HL-60/S4 treated with phorbol 12-myristate 13-acetate at 8.2 ng/mL for 4 days and 3 days (cell line): ENCODE results near the gene PTGER1.
"Not testable (repeated sequence)": the region's sequence is repeated elsewhere in the genome, so short reads cannot be mapped to it uniquely, and the experiment has no call there.

Experiments used
- in situ Hi-C: fragments of 300-500 bp; cut with MboI; formaldehyde crosslinking; loops from 2 replicates; pipeline ENCODE4 v1.15.0; 2022; ENCODE audit warnings: low sequenced_read_pairs

The PTGER1 gene, protein sequence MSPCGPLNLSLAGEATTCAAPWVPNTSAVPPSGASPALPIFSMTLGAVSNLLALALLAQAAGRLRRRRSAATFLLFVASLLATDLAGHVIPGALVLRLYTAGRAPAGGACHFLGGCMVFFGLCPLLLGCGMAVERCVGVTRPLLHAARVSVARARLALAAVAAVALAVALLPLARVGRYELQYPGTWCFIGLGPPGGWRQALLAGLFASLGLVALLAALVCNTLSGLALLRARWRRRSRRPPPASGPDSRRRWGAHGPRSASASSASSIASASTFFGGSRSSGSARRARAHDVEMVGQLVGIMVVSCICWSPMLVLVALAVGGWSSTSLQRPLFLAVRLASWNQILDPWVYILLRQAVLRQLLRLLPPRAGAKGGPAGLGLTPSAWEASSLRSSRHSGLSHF

DNA sequence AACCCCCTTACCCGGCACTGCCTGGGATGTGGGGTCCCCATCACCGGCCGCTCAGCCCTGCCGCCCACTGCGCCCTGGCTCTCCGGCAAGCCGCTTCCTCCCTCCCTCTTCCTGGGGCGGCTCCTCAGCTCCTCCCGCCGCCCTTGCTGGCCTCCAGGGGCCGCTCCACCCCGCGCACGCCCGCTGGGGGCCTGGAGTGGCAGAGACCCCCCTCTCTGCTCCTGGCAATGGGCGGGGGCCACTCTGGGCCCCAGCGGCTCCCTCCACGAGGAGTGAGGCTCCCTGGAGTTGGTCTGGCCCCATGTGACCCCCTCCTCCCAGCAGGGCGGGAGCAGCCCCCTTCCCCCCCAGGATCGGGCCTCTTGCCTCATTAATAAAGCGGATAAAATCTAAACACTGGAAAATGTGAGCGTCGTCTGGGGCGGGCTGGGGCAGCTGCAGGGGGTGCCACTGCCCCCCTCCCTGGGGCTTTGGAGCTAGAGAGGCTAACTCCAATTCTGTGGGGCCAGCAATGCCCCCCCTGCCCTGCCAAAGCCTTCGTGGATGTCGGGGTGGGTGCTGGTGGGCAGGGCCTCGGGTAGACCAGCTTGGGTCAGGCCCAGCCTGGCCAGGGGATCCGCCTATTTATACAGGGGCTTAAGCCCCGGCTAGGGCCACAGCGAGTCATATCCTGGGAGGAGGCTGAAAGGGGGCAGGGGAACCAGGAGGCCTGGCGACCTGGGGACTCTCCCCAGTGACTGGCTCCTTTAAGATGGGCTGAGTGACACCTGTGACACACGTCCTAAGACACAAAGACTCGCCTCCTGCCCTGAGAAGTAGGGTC lies at the start of gene PTGER1:
Gene PTGER1, minus strand, starts transcription at position 104 of the 823 bp plus-strand sequence. CDS start 1,034 bp downstream, outside the sequence.
- in situ Hi-C loops, result no loop called here

DNA sequence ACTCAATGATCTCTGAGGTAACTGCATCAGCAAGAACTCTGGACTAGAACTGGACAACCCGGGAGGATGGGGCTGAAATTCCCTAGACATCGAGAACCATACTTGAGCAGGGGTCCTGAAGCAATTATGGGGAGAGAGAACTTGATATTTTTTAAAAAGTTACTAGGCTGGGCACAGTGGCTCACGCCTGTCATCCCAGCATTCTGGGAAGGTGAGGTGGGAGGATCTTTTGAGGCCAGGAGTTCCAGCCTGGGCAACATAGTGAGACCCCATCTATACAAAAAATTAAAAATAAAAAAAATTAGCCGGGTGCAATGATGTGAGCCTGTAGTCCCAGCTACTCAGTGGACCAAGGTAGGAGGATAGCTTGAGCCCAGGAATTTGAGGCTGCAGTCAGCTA lies 45.4 kb upstream of the PTGER1 start:
- in situ Hi-C loops, result no loop called here

DNA sequence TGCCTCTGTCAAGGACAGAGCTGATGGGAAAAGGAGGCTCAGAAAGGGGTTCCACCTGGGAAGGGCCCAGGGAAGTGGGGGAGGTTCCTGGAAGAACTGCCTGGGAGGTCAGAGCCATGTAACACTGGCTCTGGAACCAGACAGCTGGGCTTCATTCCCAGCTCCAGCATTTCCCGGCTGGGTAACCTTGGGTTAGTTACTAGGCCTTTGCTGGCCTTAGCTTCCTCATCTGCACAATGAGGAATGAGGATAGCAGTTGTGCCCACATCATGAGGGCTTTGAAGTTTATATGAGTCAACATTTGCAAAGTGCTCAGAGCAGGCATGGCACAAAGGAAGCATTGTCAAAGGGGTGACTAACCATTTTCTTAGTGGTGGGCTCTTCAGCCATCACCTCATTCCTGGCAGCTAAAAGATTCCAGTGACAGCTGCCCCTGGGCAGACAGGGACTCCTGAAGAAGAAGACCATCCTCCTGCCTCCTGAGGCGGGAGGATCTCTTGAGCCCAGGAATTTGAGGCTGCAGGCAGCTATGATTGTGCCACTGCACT lies 44.8 kb upstream of the PTGER1 start:
- in situ Hi-C loops, result no loop called here

DNA sequence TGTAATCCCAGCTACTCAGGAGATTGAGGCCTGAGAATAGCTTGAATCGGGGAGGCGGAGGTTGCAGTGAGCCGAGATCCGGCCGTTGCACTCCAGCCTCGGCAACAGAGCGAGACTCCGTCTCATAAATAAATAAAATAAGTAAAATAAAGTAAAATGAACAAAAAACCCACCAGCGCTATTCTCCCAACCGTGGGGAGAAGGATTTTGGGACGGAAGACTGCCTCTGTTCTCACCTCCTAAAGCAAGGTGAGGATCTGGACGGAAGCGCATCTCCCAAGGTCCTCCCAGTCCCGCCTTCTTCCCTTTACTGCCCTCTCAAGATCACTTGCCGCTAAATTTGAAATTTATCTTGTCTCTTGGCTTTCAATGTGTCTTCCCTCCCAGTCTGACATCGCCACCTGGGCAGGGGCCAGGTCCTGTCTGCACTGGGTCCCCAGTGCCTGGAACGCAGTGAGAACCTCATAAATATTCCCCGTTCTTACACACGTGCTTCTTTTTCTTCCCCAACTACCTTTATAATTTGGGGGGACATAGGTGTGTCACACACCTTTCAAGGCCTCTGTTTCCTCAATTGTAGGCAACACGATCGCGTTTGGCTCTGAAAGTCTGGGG lies 44.2 kb upstream of the PTGER1 start:
- in situ Hi-C loops, result no loop called here

DNA sequence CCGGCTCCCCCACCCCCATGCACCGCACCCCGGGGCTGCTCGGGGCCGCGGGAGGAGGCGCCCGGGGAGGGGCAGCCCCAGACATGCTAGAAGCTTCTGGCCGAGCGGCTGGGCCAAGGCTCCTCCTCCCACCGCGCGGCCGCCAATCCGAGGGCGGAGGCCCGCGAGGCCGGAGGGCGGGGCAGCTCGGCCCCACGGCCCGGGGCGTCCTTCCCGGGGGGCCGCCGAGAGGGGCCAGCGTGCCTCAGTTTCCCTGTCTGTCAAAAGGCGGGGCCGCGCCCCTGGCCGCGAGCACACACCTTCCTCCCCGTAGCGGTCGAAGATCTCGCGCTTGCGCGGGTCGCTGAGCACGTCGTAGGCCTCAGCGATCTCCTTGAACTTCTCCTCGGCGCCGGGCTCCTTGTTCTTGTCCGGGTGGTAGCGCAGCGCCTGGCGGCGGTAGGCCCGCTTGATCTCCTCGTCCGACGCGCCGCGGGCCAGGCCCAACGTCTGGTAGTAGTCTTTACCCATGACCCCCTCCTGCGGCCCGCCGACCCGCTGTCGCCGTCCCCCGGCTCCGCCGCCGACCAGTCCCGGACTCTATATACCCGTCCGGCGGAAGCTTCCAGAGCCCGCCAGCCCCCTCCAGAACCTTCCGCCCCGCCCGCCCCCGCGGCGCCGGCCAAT lies 42.8 kb upstream of the PTGER1 start, which contains the start of gene DNAJB1:
Gene DNAJB1, minus strand, starts transcription at position 558 of the 666 bp plus-strand sequence. Its CDS starts 48 bp downstream, at position 510.
- in situ Hi-C loops, result no loop called here

DNA sequence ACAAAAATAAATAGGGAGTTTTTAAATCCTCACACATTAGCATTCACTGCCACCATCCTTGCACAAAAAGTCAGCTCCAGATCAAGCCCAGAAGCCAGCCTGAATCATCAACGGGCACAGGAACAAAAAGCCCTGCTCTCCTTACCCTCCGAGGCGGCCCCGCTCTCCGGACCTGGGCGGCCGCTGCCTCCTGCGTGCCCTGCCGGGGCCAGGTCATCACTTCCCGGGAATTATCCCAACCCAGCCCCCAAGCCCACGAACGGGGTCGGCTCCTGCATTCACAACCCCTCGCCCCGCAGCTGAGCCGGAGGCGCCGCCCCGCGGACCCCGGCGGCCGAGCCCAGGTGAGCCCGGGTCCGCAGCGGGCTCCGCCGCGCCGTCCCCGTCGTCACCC lies 42.3 kb upstream of the PTGER1 start:
- in situ Hi-C loops, result no loop called here

DNA sequence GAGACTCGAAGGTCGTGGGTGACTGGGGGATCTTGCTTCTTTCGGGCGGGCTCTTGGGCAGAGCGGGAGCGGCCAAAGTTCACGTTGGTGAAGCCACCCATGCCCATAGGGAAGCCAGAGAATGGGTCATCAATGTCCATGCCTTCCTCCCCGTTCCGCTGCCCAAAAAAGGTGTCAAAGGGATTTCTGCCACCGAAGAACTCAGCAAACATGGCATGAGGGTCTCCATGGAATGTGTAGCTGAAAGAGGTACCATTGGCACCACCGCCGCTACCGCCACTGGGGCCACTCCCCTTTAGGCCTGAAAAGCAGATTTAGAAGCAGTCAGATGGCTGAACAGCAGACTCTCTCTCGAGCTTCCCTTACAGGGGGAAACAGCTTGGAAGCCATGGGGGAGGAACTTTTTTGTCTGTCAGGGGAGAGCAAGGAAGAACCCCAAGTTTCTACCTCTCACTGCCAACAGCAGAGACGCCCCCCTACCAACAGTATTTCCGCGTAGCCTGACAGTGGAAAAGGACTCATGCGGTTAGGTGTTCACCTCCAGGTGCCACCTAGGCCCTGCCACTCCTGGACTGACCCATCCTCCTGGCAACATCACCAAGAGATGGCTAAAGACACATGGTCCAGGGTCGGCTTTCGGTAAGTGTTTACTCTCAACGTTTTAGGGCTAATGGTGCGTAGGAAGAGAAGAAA lies 41.7 kb upstream of the PTGER1 start:
- in situ Hi-C loops, result no loop called here

DNA sequence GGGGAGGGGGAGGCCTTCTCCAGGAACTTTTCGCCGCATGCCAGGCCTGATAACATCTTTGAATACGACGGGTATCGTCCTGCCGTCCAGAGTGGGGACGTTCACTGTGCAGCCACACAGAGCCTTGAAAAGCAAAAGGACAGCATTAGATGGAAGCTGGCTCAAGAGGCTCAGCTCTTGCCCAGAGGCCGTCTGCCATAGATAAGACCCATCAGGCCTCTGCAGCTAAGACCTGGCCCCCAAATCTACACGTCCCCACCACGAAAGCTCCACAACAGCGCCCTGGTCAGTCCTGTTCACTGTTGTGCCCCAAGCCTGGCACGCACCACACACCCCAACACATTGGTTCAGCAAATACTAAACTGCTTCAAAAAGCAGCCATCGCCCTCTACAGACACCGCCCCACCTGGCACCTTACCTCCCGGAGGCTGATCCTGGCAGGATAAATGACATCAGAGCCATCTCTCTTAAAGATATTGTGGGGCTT lies 40.9 kb upstream of the PTGER1 start:
- in situ Hi-C loops, result no loop called here

DNA sequence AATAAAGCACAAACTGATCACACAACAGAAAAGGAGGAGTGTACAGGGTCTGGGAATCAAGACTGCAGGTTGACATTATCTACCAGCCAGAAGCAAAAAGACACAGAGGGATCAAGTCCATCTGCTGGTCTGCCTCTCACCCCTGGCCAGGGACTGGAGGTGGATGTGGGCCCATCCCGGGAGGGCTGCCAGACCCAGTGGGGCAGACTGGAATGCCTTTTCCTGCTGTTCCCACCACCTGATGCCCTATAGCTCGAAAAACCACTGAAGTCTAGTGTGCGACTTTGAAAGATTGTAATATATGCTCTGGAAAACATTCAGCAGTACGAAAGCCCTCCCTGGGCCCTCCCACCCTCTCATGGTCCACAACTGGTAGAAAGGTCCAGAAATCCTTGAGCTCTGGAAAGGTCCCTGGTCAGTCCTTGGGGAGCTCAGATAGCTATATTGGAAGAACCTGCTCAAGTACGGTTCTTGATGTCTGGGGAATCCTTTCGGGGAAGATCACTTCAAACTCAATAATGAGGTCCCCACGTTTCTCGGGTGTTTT lies 40.4 kb upstream of the PTGER1 start:
- in situ Hi-C loops, result no loop called here

DNA sequence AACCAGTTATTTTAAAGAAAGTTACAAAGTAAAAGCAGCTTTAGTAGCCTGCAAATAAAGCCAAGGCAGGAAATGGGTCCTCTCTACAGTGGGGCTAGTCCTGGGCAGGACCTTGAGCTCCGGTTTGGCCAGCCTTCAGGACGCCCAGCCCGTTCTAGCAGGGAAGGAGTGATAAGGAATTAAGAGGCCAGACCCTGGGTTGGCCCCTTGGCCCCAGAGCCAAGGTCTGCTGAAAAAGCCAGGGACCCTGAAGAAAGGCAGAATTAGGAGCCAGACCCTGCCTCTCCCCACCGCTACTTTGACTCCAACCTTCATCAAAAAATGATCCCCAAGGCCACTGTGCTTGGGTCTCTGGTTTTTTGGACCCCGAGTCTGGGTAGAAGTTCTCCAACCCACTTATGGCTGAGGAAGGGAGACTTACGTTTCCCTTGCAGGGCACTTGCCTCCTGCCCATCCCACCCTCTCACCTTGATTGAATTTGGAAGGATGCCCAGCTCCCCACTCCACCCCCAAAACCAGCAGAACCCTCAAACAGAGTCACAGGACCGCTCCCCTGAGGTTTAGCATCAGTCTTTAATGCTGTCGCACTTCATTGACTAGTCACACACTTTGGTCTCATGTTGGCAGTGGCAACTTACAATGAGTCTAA lies 39.2 kb upstream of the PTGER1 start:
- in situ Hi-C loops, result no loop called here

DNA sequence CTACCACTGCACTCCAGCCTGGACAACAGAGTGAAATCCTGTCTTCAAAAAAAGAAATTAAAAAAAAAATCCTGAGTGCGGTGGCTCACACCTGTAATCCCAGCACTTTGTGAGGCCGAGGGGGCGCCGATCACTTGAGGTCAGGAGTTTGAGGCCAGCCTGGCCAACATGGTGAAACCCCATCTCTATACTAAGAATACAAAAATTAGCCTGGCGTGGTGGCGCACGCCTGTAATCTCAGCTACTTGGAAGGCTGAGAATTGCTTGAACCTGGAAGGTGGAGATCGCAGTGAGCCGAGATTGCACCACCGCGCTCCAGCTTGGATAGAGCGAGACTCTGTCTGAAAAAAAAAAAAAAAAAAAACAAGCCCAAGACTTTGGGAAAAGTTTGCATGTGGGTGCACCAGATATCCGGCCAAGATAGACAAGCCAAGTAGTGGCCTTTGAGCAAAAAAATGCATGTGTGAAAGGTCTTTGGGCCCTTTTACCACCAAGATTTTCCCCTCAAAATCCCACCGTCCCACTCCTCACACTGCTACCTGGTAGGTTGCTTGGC lies 37.3 kb upstream of the PTGER1 start:
- in situ Hi-C loops, result no loop called here

DNA sequence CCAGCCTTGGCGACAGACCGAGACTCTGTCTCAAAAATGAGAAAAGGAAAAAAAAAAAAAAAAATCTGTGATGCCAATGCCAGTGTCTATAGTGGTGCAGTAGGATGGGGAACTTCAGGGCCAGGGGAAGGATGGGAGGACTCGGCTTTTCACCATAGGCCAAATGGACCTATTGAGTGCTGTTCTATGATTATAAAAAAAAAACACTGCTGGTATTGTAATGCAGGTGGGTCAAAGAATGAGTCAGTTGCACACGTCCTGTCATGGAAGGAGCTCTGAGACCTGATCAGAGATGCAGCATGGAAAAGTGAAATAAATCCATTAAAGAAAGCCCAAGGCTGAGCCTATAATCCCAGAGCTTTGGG lies 36.1 kb upstream of the PTGER1 start:
- in situ Hi-C loops, result no loop called here

DNA sequence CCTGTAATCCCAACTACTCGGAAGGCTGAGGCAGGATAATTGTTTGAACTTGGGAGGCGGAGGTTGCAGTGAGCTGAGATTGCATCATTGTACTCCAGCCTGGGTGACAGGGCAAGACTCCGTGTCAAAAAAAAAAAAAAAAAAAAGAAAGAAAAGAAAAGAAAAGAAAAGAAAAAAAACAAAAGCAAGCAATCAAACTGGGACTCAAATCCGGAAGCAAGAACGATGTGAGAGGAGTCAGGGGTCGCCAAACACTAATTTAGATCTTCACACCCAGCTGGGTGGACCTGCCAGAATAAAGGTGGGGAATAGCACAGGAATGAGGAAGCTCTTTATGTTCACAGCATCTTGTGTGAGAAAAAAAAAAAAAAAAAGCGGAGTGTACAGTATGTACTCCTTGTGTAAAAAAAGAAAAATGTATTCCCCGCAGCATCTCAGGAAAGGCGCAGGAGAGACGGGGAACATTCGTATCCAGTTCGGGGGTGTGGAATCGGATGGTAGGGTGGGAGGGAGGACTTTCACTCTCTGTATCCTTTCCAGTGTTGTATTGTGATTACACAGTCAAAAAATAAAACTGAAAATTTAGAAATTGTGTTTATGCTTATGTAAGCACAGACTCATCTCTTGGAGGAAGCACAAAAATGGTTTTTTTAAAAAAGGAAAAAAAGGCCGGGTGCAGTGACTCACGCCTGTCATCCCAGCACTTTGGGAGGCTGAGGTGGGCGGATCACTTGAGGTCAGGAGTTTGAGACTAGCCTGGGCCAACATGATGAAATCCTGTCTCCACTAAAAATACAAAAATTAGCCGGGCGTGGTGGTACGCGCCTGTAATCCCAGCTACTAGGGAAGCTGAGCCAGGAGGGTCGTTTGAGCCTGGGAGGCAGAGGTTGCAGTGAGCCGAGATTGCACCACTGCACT lies 35.4 kb upstream of the PTGER1 start:
- in situ Hi-C loops, result no loop called here

DNA sequence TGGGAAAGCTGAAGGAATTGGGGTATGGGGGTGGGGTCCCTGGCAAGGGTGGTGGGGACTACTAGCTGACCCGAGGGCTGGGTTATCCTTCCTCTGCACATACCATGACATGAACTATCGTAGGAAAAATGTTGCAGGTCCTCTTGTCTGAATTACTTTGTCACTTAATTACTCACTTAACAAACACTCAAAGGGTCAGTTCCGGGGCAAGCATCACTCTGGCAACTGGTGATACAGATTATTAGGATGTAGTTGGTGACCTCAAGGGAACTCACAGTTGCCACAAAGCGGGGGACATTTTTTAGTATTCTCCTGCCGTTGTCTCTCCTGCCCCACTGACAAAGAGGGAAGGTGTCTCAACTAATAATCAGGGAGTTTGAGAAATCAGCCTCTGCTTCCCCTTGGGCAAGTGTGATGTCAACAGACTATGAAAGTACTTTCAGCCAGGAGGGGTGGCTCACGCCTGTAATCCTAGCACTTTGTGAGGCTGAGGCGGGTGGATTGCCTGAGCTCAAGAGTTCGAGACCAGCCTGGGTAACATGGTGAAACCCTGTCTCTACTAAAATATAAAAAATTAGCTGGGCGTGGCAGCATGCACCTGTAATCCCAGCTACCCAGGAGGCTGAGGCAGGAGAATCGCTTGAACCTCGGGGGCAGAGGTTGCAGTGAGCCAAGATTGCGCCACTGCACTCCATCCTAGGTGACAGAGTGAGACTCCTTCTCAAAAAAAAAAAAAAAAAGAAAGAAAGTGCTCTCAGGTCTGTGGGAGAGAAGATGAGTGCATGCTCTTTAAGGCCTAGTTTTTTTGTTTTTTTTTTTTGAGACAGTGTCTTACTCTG lies 32.8 kb upstream of the PTGER1 start:
- in situ Hi-C loops, result no loop called here

DNA sequence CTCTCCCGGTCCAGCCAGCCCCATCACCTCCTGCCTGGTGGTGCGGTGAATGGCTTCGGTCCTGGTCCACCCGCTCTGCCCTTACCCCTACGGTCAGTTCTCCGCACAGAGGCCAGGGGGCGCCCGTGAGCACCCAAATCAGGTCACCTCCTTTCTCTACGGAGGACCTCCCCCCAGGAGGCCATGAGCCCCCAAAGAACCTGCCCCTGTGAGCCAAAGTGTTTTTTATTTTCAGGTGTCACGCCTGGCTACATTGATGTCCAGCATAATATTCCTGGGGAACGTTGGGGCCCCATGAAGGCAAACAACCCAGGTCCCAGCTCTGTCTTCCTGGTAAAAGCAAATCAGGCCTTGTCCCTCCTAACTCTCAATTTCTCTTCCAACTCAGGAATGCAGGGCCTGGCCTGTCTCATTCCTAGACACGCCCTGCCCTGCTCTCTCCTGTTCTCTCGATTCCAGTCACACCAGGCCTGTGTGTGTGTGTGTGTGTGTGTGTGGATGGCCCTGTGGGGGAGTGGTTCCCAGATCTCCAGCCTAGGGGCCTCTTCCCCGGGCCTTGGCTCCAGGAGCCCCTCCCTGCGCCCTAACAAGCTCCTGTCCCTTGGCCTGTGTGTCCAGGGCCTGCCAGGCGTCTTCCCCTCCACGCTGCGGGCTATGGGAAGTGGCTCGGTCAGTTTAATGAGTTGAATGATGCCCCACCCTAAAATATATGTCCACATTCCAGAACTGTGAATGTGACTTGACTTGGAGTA lies 30.5 kb upstream of the PTGER1 start:
- in situ Hi-C loops, result no loop called here

DNA sequence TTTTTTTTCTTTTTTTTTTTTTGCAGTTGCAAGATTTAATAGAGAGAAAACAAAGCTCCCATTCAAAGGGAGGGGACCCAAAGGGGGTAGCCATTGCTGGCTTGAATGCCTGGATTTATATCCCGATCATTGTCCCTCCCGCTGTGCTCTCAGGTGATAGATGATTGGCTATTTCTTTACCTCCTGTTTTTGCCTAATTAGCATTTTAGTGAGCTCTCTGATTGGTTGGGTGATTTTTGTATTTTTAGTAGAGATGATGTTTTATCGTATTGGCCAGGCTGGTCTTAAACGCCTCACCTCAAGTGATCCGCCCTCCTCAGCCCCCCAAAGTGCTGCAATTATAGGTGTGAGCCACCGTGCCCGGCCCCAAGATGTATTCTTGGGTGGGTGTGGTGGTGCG lies 29.4 kb upstream of the PTGER1 start:
- in situ Hi-C loops, result not testable (repeated sequence)
